Kidney (tissue), 14 donors: ENCODE measurements around the gene RWDD1. TPM values are rescaled to one million over a fixed set of nuclear protein-coding genes. Genes with fewer than 3 reads are reported as not detected.

Experiments used
- DNase-seq, 5 donors: peaks; one replicate each; pipeline ENCODE4 v3.0.0-alpha.2; 2013 to 2020
- FAIRE-seq: peaks from 2 replicates; lab custom pipeline; 2012; peaks lifted over from hg19 to GRCh38; lab: Jason Lieb, UNC
- H3K27ac ChIP-seq, 2 donors: one replicate each; pipeline ENCODE4 v1.7.0; 2013; ENCODE audit warnings: low read depth in 2 of 2, low read length in 2 of 2, inconsistent platforms in 1 of 2
- H3K27me3 ChIP-seq: one replicate; pipeline ENCODE4 v1.7.1; 2013; ENCODE audit warnings: low read length, inconsistent platforms; ENCODE audit not compliant: control insufficient read depth, insufficient read depth
- H3K36me3 ChIP-seq, 3 donors: one replicate each; pipeline versions ENCODE4 v1.7.0 to v1.7.1; 2013; ENCODE audit warnings: low read length in 3 of 3, control low read depth in 1 of 3, inconsistent platforms in 1 of 3; ENCODE audit not compliant: insufficient read depth in 3 of 3, control insufficient read depth in 2 of 3
- H3K4me1 ChIP-seq, 3 donors: one replicate each; pipeline versions ENCODE4 v1.7.0 to v1.7.1; 2013; ENCODE audit warnings: low read length in 3 of 3, inconsistent platforms in 1 of 3, low read depth in 1 of 3; ENCODE audit not compliant: control insufficient read depth in 2 of 3, insufficient read depth in 2 of 3
- H3K4me3 ChIP-seq, 3 donors: one replicate each; pipeline versions ENCODE4 v1.7.0 to v1.8.1; 2013; ENCODE audit warnings: low read length in 3 of 3, control low read depth in 1 of 3, inconsistent platforms in 1 of 3
- H3K9ac ChIP-seq, 3 donors: one replicate each; pipeline versions ENCODE4 v1.7.0 to v1.7.1; 2013; ENCODE audit warnings: low read length in 3 of 3, control low read depth in 1 of 3, inconsistent platforms in 1 of 3
- H3K9me3 ChIP-seq, 3 donors: one replicate each; pipeline versions ENCODE4 v1.7.0 to v1.7.1; 2013; ENCODE audit warnings: low read length in 3 of 3, control low read depth in 1 of 3, inconsistent platforms in 1 of 3; ENCODE audit not compliant: control insufficient read depth in 2 of 3, insufficient read depth in 1 of 3
- intact Hi-C: fragments of 100-400 bp; cut with DNase I; formaldehyde crosslinking; loops from one replicate; pipeline ENCODE4 v1.11.1; 2022
- polyA plus RNA-seq: library from polyadenylated mRNA; stranded (reverse); fragments of 350-450 nt; fragmentation: Illumina TruSeq; extraction: RNeasy Lipid Tissue Mini Kit (QIAGEN cat#74804); gene quantifications from one replicate; pipeline ENCODE4 v1.2.3, GENCODE V29; 2014; ENCODE audit warnings: low read depth, low replicate concordance; ENCODE audit not compliant: insufficient read depth
- total RNA-seq: library from RNA; stranded (reverse); fragmentation: NEBNext Ultra II Directional; extraction: Animal tissue kit (Norgen Biotek cat#: 25700); gene quantifications from one replicate; pipeline ENCODE4 v1.2.1, GENCODE V29; 2021
- TF ChIP-seq, protein P1 (sequence below): IDR thresholded peaks from 3 replicates; pipeline ENCODE4 v1.5.1; 2012; ENCODE audit warnings: mild to moderate bottlenecking, moderate library complexity, borderline replicate concordance; ENCODE audit not compliant: insufficient read depth; ENCODE audit errors: extremely low read depth
- donor health status: control.
- donor health status: control.
- donor health status: control.
- donor health status: control.
- donor health status: control.
- donor health status: DM: yes; HTN: yes; CAD: no.
- donor health status: Normal renal cell carcinoma (clear cell type).

RWDD1 gene
- total and polyA plus RNA-seq, 2 donors from 2014 or later, result 39.3 to 84.1 TPM

DNA sequence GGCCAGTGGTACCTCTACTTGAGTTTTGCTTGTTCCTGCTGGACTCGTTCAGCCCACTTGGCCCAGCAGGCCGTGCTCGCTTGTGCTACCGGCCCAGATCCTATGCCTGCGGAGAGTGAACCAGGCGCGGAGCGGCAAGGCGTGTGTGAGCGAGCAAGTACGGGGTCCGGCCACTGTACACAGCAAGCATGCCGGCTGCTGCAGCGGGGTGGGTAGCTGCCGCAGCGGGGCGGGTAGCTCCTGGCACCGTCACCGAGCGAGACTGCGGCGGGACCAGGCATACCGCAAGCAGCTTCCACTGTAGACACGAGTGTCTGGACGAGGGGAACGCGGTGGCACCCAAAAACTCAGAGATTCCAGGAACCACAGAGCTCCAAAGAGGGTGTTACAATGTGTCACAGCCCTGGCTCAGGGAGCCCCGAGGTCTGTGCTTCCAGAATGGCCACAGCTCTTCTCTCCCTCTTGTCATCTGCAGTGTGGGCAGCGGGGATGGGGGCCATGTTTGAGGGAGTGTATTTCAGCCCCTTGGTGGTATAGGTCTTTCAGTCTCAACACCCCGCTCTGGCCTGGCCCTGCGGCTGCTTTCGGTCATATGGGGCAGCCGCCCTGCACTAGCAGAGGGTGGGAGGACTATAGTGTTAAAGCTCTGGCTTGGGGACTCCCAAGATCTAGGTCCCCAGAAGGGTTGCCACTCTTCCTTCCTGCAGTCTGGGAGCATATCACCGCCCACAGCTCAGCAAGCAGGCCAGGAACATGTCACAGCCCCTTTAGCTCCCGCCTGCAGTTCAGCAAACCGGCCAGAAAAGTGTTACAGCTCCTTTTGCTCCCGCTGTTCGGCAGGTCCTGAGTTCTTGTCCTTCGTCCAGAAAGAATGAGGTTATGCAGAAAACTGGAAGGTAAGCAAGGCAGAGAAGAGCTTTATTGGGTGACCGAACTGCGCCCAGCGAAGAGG is 6.1 kb upstream of the RWDD1 start:
- no peak for FAIRE-seq
- peak overlapping the region in 1 of 3 donors; percentile 29 for H3K9ac ChIP-seq
- H3K27me3 ChIP-seq, result no peaks in the 10 kb centered on the region
- TF ChIP-seq, protein P1, sequence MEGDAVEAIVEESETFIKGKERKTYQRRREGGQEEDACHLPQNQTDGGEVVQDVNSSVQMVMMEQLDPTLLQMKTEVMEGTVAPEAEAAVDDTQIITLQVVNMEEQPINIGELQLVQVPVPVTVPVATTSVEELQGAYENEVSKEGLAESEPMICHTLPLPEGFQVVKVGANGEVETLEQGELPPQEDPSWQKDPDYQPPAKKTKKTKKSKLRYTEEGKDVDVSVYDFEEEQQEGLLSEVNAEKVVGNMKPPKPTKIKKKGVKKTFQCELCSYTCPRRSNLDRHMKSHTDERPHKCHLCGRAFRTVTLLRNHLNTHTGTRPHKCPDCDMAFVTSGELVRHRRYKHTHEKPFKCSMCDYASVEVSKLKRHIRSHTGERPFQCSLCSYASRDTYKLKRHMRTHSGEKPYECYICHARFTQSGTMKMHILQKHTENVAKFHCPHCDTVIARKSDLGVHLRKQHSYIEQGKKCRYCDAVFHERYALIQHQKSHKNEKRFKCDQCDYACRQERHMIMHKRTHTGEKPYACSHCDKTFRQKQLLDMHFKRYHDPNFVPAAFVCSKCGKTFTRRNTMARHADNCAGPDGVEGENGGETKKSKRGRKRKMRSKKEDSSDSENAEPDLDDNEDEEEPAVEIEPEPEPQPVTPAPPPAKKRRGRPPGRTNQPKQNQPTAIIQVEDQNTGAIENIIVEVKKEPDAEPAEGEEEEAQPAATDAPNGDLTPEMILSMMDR, result no peak
- intact Hi-C loops, result loop anchor here (10.0 kb wide), 1 partner anchor 280 kb away; no protein-coding TSS in a partner anchor
- no peaks in the 10 kb centered on the region for H3K9me3 ChIP-seq
- peak overlapping the region; percentile 23 to 61 (median 61) for H3K4me3 ChIP-seq
- H3K27ac ChIP-seq, result no peak overlapping the region
- peaks cover 0 to 8% (median 2%) of the 10 kb centered on the region in 3 donors for H3K4me1 ChIP-seq
- H3K36me3 ChIP-seq, result no peaks in the 10 kb centered on the region
- peak; percentile 44 to 80 (median 48) for DNase-seq

DNA sequence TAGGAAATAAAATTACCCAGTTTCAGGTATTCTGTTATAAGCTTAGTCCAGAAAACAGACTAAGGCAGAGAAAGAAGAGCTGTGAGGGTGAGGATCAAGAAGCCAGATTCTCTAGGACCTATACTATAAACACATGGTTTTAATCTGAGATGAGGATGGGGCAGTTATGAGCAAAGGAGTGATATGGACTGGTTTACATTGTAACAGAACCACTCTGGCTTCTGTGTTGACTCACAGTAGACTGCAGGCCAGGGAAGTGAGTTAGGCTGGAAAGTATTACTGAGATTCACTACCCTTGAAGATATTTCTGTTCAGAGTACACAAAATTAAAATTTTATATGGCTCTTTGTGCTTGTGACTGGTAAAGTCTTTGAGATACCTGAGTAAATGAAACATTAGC is 3.2 kb upstream of the RWDD1 start:
- Histone ChIP-seq H3K9ac (no peak overlapping the region), H3K4me3 (no peak overlapping the region), H3K9me3 (no peaks in the 10 kb centered on the region), H3K27ac (no peak overlapping the region), H3K27me3 (no peaks in the 10 kb centered on the region), H3K36me3 (no peaks in the 10 kb centered on the region), H3K4me1 (peaks cover 3 to 17% (median 9%) of the 10 kb centered on the region in 3 donors)
- TF ChIP-seq, protein P1, result no peak
- FAIRE-seq (no peak), DNase-seq (no peak)
- intact Hi-C loops, result loop anchor here (10.0 kb wide), 1 partner anchor 283 kb away; no protein-coding TSS in a partner anchor

DNA sequence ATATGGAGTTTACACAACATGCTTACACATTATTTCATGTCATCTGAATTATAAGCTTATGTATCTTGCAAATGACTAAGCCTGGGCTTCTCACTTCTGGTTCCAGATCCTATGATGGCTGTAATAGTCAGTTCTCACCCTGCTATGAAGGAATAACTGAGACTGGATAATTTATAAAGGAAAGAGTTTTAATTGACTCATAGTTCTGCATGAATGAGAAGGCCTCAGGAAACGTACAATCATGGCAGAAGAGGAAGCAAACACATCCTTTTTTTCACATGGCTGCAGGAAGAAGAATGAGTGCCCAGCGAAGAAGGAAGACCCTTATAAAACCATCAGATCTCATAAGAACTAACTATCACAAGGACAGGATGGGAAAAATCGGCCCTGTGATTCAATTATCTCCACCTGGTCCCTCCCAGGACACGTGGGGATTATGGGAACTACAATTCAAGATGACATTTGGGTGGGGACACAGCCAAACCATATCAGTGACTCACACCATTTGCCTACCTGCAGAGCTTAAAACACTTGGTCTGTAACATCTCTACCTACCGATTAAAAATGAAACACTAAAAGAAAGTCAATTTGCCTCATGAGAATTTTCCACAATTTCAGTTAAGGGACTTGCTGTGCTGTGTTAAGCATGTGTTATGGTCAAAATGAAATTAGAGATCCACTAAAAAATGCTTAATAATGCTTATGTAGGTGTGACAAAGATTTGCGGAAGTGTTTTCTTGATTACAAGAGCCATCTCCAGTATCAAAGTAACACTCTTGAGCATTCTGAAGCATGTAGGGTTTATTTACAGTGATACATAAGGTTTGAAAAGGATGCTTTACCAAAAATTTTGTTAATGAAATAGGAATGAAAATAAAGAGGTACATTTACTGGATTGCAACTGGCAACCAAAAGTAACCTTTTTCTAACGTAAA is 2.2 kb upstream of the RWDD1 start:
- H3K27ac ChIP-seq, result no peak overlapping the region
- intact Hi-C loops, result loop anchor here (10.0 kb wide), 1 partner anchor 284 kb away; no protein-coding TSS in a partner anchor
- DNase-seq (no peak), FAIRE-seq (no peak)
- H3K36me3 ChIP-seq, result no peaks in the 10 kb centered on the region
- H3K9me3 ChIP-seq, result no peaks in the 10 kb centered on the region
- TF ChIP-seq, protein P1, result no peak
- no peak overlapping the region for H3K9ac ChIP-seq
- H3K4me3 ChIP-seq, result no peak overlapping the region
- peaks cover 3 to 19% (median 9%) of the 10 kb centered on the region in 3 donors for H3K4me1 ChIP-seq
- no peaks in the 10 kb centered on the region for H3K27me3 ChIP-seq
